WTC11 (cell line): ENCODE data around the gene PCDH9. TPM values are rescaled to one million over a fixed set of nuclear protein-coding genes. Genes with fewer than 3 reads are reported as not detected.

ENCODE experiments used
- ATAC-seq: fragments of 200-7000 bp; cut with Tn5 transposase; 2 replicates; pipeline ENCODE4 v1.10.0; 2021; ENCODE audit warnings: mild to moderate bottlenecking, moderate library complexity
- CTCF ChIA-PET: fragments of 300-600 bp; sonication (Branson Sonifier 250); formaldehyde crosslinking; loops from one replicate; lab custom pipeline; 2021; ENCODE audit warnings: antibody characterized with exemption; lab: Charles Lee
- POLR2A ChIA-PET: fragments of 350-600 bp; sonication (Branson Sonifier 250); formaldehyde crosslinking; loops from one replicate; lab custom pipeline; 2021; ENCODE audit warnings: antibody characterized with exemption; lab: Charles Lee
- DNase-seq: peaks from one replicate; pipeline ENCODE4 v3.0.0; 2021; ENCODE audit warnings: low spot score
- H3K27ac Mint-ChIP-seq: 2 replicates; pipeline ENCODE4 v1.8.0; 2021; ENCODE audit warnings: mixed read lengths
- H3K27me3 Mint-ChIP-seq: 2 replicates; pipeline ENCODE4 v1.8.0; 2021; ENCODE audit warnings: low read depth, mild to moderate bottlenecking, moderate library complexity, mixed read lengths
- H3K36me3 Mint-ChIP-seq: 2 replicates; pipeline ENCODE4 v1.8.0; 2021; ENCODE audit warnings: mixed read lengths
- H3K4me1 Mint-ChIP-seq: 2 replicates; pipeline ENCODE4 v1.8.0; 2022; ENCODE audit warnings: mixed read lengths
- H3K4me3 Mint-ChIP-seq: 2 replicates; pipeline ENCODE4 v1.8.0; 2021; ENCODE audit warnings: mild to moderate bottlenecking, moderate library complexity, mixed read lengths
- H3K9me3 Mint-ChIP-seq: 2 replicates; pipeline ENCODE4 v1.8.0; 2021; ENCODE audit warnings: mixed read lengths
- ATF3 ChIP-seq: sonication (generic); formaldehyde crosslinking; conservative IDR thresholded peaks from 2 replicates; pipeline ENCODE4 v1.8.1; 2022; ENCODE audit warnings: mild to moderate bottlenecking, missing genetic modification reagents
- CDX4 ChIP-seq: fragments of 250-450 bp; sonication (Bioruptor Pico); IDR thresholded peaks from 2 replicates; pipeline ENCODE4 v1.9.0; 2021; ENCODE audit warnings: moderate library complexity, mild to moderate bottlenecking, inconsistent platforms, borderline replicate concordance
- E2F4 ChIP-seq: sonication (generic); formaldehyde crosslinking; IDR thresholded peaks from 2 replicates; pipeline ENCODE4 v1.8.1; 2022; ENCODE audit warnings: low read depth, mild to moderate bottlenecking, moderate library complexity, missing genetic modification reagents, borderline replicate concordance
- GTF2I ChIP-seq: fragments of 250-450 bp; sonication (Bioruptor Pico); conservative IDR thresholded peaks from 2 replicates; pipeline ENCODE4 v1.4.0; 2021; ENCODE audit warnings: mild to moderate bottlenecking
- JAZF1 ChIP-seq: fragments of 250-450 bp; sonication (Bioruptor Pico); IDR thresholded peaks from 2 replicates; pipeline ENCODE4 v1.9.0; 2021; ENCODE audit warnings: moderate library complexity, mild to moderate bottlenecking, inconsistent platforms
- JUN ChIP-seq: sonication (generic); formaldehyde crosslinking; IDR thresholded peaks from 2 replicates; pipeline ENCODE4 v1.8.0; 2023; ENCODE audit warnings: mild to moderate bottlenecking, missing genetic modification reagents
- MYBL2 ChIP-seq: sonication (generic); formaldehyde crosslinking; IDR thresholded peaks from 2 replicates; pipeline ENCODE4 v1.8.1; 2023; ENCODE audit warnings: mild to moderate bottlenecking, moderate library complexity, missing genetic modification reagents
- NFYB ChIP-seq: sonication (generic); formaldehyde crosslinking; conservative IDR thresholded peaks from 2 replicates; pipeline ENCODE4 v1.8.0; 2022; ENCODE audit warnings: low read depth, missing genetic modification reagents
- NR1H2 ChIP-seq: sonication (generic); formaldehyde crosslinking; IDR thresholded peaks from 2 replicates; pipeline ENCODE4 v1.9.0; 2021; ENCODE audit warnings: mild to moderate bottlenecking, moderate library complexity, missing genetic modification reagents
- NR2C2 ChIP-seq: sonication (generic); formaldehyde crosslinking; IDR thresholded peaks from 2 replicates; pipeline ENCODE4 v1.8.0; 2022; ENCODE audit warnings: mild to moderate bottlenecking, missing genetic modification reagents
- ZNF219 ChIP-seq: sonication (generic); formaldehyde crosslinking; IDR thresholded peaks from 2 replicates; pipeline ENCODE4 v1.8.0; 2023; ENCODE audit warnings: missing genetic modification reagents, mild to moderate bottlenecking, borderline replicate concordance
- ZNF232 ChIP-seq: sonication (generic); formaldehyde crosslinking; IDR thresholded peaks from 2 replicates; pipeline ENCODE4 v1.8.0; 2022; ENCODE audit warnings: mild to moderate bottlenecking, missing genetic modification reagents
- ZNF317 ChIP-seq: sonication (generic); formaldehyde crosslinking; IDR thresholded peaks from 2 replicates; pipeline ENCODE4 v1.8.1; 2023; ENCODE audit warnings: low read depth, mild to moderate bottlenecking, moderate library complexity, missing genetic modification reagents, borderline replicate concordance
- total RNA-seq: library from RNA; stranded (reverse); gene quantifications from 3 replicates; pipeline ENCODE4 v1.2.3, GENCODE V29; 2021
- TF ChIP-seq, protein P1 (sequence below): sonication (generic); formaldehyde crosslinking; IDR thresholded peaks from 2 replicates; pipeline ENCODE4 v1.8.0; 2022; ENCODE audit warnings: missing genetic modification reagents
- TF ChIP-seq, protein P2 (sequence below): sonication (generic); formaldehyde crosslinking; IDR thresholded peaks from 2 replicates; pipeline ENCODE4 v1.8.1; 2022; ENCODE audit warnings: missing genetic modification reagents, borderline replicate concordance
- TF ChIP-seq, protein P3 (sequence below): fragments of 250-450 bp; sonication (Bioruptor Pico); IDR thresholded peaks from 2 replicates; pipeline ENCODE4 v1.9.0; 2021; ENCODE audit warnings: mild to moderate bottlenecking, borderline replicate concordance
- TF ChIP-seq, protein P4 (sequence below): sonication (generic); formaldehyde crosslinking; IDR thresholded peaks from 2 replicates; pipeline ENCODE4 v1.8.1; 2022; ENCODE audit warnings: mild to moderate bottlenecking, missing genetic modification reagents, moderate library complexity, borderline replicate concordance

The PCDH9 gene
- total RNA-seq, 1 experiment from 2014 or later: 0.48 TPM

- TF ChIP-seq, protein P1, sequence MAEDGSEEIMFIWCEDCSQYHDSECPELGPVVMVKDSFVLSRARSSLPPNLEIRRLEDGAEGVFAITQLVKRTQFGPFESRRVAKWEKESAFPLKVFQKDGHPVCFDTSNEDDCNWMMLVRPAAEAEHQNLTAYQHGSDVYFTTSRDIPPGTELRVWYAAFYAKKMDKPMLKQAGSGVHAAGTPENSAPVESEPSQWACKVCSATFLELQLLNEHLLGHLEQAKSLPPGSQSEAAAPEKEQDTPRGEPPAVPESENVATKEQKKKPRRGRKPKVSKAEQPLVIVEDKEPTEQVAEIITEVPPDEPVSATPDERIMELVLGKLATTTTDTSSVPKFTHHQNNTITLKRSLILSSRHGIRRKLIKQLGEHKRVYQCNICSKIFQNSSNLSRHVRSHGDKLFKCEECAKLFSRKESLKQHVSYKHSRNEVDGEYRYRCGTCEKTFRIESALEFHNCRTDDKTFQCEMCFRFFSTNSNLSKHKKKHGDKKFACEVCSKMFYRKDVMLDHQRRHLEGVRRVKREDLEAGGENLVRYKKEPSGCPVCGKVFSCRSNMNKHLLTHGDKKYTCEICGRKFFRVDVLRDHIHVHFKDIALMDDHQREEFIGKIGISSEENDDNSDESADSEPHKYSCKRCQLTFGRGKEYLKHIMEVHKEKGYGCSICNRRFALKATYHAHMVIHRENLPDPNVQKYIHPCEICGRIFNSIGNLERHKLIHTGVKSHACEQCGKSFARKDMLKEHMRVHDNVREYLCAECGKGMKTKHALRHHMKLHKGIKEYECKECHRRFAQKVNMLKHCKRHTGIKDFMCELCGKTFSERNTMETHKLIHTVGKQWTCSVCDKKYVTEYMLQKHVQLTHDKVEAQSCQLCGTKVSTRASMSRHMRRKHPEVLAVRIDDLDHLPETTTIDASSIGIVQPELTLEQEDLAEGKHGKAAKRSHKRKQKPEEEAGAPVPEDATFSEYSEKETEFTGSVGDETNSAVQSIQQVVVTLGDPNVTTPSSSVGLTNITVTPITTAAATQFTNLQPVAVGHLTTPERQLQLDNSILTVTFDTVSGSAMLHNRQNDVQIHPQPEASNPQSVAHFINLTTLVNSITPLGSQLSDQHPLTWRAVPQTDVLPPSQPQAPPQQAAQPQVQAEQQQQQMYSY (CRISPR knock-in tag): no peak
- TF ChIP-seq CDX4 (CRISPR knock-in tag): no peak
- no peak for TF ChIP-seq JUN
- no peak for TF ChIP-seq NR2C2 (CRISPR knock-in tag)
Measured at GRCh38 chr13:66546534-66547379, 683.4 kb downstream of the PCDH9 start (continued).

DNA sequence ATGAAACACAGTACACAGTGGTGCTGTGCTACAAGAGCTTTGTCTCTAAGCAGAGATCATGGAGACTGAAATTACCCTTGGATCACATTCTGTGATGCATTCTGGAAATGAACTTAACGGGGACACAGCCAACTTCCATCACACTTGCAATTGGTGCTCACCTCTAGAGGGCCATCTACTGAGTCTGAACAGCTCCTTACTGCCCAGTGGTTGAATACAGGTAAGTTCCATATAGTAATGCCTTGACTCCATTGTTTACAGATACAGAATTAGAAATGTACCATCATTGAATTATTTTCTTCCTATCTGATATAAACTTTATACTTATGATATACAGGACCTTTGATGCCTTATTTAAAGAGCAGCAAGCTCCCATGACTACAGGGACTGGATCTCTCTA is 686.4 kb downstream of the PCDH9 start:
- ATAC-seq (peak; percentile 92), DNase-seq (peak; percentile 15)
- H3K27ac Mint-ChIP-seq: no peak overlapping the region
- TF ChIP-seq NFYB (CRISPR knock-in tag) (no peak), ZNF317 (CRISPR knock-in tag) (no peak), NR1H2 (no peak), ZNF232 (no peak), ZNF219 (CRISPR knock-in tag) (no peak), CDX4 (CRISPR knock-in tag) (no peak), ATF3 (CRISPR knock-in tag) (no peak), GTF2I (CRISPR knock-in tag) (no peak), JAZF1 (CRISPR knock-in tag) (no peak), MYBL2 (CRISPR knock-in tag) (no peak), E2F4 (CRISPR knock-in tag) (no peak)
- TF ChIP-seq, protein P2, sequence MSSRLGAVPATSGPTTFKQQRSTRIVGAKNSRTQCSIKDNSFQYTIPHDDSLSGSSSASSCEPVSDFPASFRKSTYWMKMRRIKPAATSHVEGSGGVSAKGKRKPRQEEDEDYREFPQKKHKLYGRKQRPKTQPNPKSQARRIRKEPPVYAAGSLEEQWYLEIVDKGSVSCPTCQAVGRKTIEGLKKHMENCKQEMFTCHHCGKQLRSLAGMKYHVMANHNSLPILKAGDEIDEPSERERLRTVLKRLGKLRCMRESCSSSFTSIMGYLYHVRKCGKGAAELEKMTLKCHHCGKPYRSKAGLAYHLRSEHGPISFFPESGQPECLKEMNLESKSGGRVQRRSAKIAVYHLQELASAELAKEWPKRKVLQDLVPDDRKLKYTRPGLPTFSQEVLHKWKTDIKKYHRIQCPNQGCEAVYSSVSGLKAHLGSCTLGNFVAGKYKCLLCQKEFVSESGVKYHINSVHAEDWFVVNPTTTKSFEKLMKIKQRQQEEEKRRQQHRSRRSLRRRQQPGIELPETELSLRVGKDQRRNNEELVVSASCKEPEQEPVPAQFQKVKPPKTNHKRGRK (CRISPR knock-in tag): no peak
- TF ChIP-seq, protein P3, sequence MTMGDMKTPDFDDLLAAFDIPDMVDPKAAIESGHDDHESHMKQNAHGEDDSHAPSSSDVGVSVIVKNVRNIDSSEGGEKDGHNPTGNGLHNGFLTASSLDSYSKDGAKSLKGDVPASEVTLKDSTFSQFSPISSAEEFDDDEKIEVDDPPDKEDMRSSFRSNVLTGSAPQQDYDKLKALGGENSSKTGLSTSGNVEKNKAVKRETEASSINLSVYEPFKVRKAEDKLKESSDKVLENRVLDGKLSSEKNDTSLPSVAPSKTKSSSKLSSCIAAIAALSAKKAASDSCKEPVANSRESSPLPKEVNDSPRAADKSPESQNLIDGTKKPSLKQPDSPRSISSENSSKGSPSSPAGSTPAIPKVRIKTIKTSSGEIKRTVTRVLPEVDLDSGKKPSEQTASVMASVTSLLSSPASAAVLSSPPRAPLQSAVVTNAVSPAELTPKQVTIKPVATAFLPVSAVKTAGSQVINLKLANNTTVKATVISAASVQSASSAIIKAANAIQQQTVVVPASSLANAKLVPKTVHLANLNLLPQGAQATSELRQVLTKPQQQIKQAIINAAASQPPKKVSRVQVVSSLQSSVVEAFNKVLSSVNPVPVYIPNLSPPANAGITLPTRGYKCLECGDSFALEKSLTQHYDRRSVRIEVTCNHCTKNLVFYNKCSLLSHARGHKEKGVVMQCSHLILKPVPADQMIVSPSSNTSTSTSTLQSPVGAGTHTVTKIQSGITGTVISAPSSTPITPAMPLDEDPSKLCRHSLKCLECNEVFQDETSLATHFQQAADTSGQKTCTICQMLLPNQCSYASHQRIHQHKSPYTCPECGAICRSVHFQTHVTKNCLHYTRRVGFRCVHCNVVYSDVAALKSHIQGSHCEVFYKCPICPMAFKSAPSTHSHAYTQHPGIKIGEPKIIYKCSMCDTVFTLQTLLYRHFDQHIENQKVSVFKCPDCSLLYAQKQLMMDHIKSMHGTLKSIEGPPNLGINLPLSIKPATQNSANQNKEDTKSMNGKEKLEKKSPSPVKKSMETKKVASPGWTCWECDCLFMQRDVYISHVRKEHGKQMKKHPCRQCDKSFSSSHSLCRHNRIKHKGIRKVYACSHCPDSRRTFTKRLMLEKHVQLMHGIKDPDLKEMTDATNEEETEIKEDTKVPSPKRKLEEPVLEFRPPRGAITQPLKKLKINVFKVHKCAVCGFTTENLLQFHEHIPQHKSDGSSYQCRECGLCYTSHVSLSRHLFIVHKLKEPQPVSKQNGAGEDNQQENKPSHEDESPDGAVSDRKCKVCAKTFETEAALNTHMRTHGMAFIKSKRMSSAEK: no peak
- TF ChIP-seq, protein P4, sequence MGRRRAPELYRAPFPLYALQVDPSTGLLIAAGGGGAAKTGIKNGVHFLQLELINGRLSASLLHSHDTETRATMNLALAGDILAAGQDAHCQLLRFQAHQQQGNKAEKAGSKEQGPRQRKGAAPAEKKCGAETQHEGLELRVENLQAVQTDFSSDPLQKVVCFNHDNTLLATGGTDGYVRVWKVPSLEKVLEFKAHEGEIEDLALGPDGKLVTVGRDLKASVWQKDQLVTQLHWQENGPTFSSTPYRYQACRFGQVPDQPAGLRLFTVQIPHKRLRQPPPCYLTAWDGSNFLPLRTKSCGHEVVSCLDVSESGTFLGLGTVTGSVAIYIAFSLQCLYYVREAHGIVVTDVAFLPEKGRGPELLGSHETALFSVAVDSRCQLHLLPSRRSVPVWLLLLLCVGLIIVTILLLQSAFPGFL (CRISPR knock-in tag): no peak
- H3K4me3 Mint-ChIP-seq: no peak overlapping the region
- CTCF ChIA-PET: interaction anchor here (0.9 to 1.6 kb wide), 3 partner anchors 13 to 51 kb away, joined by 3 to 4 read pairs (median 3); no protein-coding TSS in a partner anchor
- POLR2A ChIA-PET: no interaction called here
- no peaks in the 10 kb centered on the region for H3K27me3 Mint-ChIP-seq
- H3K9me3 Mint-ChIP-seq: peaks cover 6% of the 10 kb centered on the region
- H3K4me1 Mint-ChIP-seq: peaks cover 6% of the 10 kb centered on the region
- H3K36me3 Mint-ChIP-seq: no peaks in the 10 kb centered on the region
